ENCODE results near the gene MAGI2. TPM values are rescaled to one million over a fixed set of nuclear protein-coding genes. Genes with fewer than 3 reads are reported as not detected.

Gene MAGI2
- total and polyA plus RNA-seq, 8 donors: 6.1 to 9.2 (median 7.1) TPM

GRCh38 chr7:78642751-78643150 lies 810.7 kb downstream of the MAGI2 start:
- no peaks in the 10 kb centered on the region for H3K36me3 ChIP-seq
- peaks cover 0 to 4% of the 10 kb centered on the region in 2 donors for H3K9me3 ChIP-seq
- DNase-seq (no peak), ATAC-seq (no peak)
- TF ChIP-seq CTCF (IDR thresholded peaks at IDR 0.05): no peak
- H3K27me3 ChIP-seq: no peaks in the 10 kb centered on the region
- H3K27ac ChIP-seq: no peak overlapping the region
- intact Hi-C loops (cut with DNase I): no loop called here
- no peak overlapping the region for H3K4me3 ChIP-seq
- no peaks in the 10 kb centered on the region for H3K4me1 ChIP-seq

- DNase-seq (no peak), ATAC-seq (no peak)
- Histone ChIP-seq H3K27me3 (no peaks in the 10 kb centered on the region), H3K36me3 (no peaks in the 10 kb centered on the region), H3K27ac (no peak overlapping the region), H3K4me3 (no peak overlapping the region), H3K9me3 (peaks cover 0 to 4% of the 10 kb centered on the region in 2 donors), H3K4me1 (no peaks in the 10 kb centered on the region)
- intact Hi-C loops (cut with DNase I): no loop called here
- no peak for TF ChIP-seq CTCF (IDR thresholded peaks at IDR 0.05)
Observed at GRCh38 chr7:78638364-78638763, 815.1 kb downstream of the MAGI2 start.

DNA sequence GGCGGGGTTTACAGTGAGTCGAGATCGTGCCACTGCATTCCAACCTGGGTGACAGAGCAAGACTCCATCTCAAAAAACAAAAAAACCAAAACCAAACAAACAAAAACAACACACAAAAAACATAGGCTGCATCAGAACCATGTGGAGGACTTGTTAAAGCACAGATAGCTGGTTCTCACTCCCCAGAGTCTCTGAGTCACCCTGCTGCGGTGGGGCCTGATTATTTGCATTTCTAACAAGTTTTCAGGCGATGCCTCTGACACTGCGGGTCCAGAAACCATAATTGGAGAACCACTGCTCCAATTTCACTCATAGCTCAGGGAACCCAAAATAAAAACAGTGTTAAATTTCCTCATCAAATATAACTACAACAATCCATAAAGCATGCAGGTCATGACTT lies 816.7 kb downstream of the MAGI2 start:
- H3K27me3 ChIP-seq: no peaks in the 10 kb centered on the region
- ATAC-seq (no peak), DNase-seq (no peak)
- peaks cover 0 to 4% of the 10 kb centered on the region in 2 donors for H3K9me3 ChIP-seq
- H3K36me3 ChIP-seq: no peaks in the 10 kb centered on the region
- H3K4me3 ChIP-seq: no peak overlapping the region
- H3K4me1 ChIP-seq: no peaks in the 10 kb centered on the region
- no peak for TF ChIP-seq CTCF (IDR thresholded peaks at IDR 0.05)
- H3K27ac ChIP-seq: no peak overlapping the region
- intact Hi-C loops (cut with DNase I): no loop called here

GRCh38 chr7:78635026-78635793 lies 818.3 kb downstream of the MAGI2 start:
- no peak for DNase-seq

GRCh38 chr7:78634093-78634492 lies 819.4 kb downstream of the MAGI2 start:
- ATAC-seq: no peak
- no peak for DNase-seq
- H3K9me3 ChIP-seq: peaks cover 0 to 2% of the 10 kb centered on the region in 2 donors
- no peaks in the 10 kb centered on the region for H3K4me1 ChIP-seq
- TF ChIP-seq CTCF (IDR thresholded peaks at IDR 0.05): no peak
- H3K27me3 ChIP-seq: no peaks in the 10 kb centered on the region
- no peak overlapping the region for H3K4me3 ChIP-seq
- no peaks in the 10 kb centered on the region for H3K36me3 ChIP-seq
- intact Hi-C loops (cut with DNase I): no loop called here
- no peak overlapping the region for H3K27ac ChIP-seq

More at GRCh38 chr7:78635026-78635793, 818.3 kb downstream of the MAGI2 start:
- Histone ChIP-seq H3K27me3 (no peaks in the 10 kb centered on the region), H3K36me3 (no peaks in the 10 kb centered on the region), H3K27ac (no peak overlapping the region), H3K4me1 (no peaks in the 10 kb centered on the region), H3K9me3 (peaks cover 0 to 2% of the 10 kb centered on the region in 2 donors), H3K4me3 (no peak overlapping the region)
- ATAC-seq: no peak
- intact Hi-C loops (cut with DNase I): no loop called here
- no peak for TF ChIP-seq CTCF (IDR thresholded peaks at IDR 0.05)

Data from left lung (tissue), 10 donors.